PC-9 (cell line): ENCODE data around the gene MTPN. TPM values are rescaled to one million over a fixed set of nuclear protein-coding genes. Genes with fewer than 3 reads are reported as not detected.

Source experiments
- BruUV-seq: library from RNA; stranded (reverse); fragments of 400-500 nt; replicated peaks from 2 replicates; lab custom pipeline; 2021; lab: Mats Ljungman, UMichigan
- CTCF ChIA-PET: fragments of 300-600 bp; sonication (Branson Sonifier 250); formaldehyde crosslinking; loops from one replicate; lab custom pipeline; 2022; ENCODE audit warnings: antibody characterized with exemption; lab: Charles Lee
- POLR2A ChIA-PET: fragments of 300-600 bp; sonication (Branson Sonifier 250); formaldehyde crosslinking; loops from one replicate; lab custom pipeline; 2022; ENCODE audit warnings: antibody characterized with exemption; ENCODE audit not compliant: unreplicated experiment; lab: Charles Lee
- DNase-seq, 2 experiments: peaks; one replicate each; pipeline versions ENCODE4 v3.0.0 to v3.0.0-alpha.2; 2015 to 2022; ENCODE audit warnings: mixed read lengths in 1 of 2
- H2AFZ ChIP-seq: fragments of 200-600 bp; sonication (generic); 2 replicates; pipeline ENCODE4 v1.8.1; 2017; ENCODE audit warnings: antibody characterized with exemption
- H3F3A ChIP-seq: fragments of 200-600 bp; sonication (generic); 2 replicates; pipeline ENCODE4 v1.8.1; 2017; ENCODE audit warnings: antibody characterized with exemption, mild to moderate bottlenecking, low read depth; ENCODE audit not compliant: insufficient read depth
- H3K27ac ChIP-seq: fragments of 200-600 bp; sonication (generic); 2 replicates; pipeline ENCODE4 v1.6.1; 2016; ENCODE audit warnings: mixed run types
- H3K27me3 ChIP-seq: fragments of 200-600 bp; sonication (generic); 2 replicates; pipeline ENCODE4 v1.6.1; 2016; ENCODE audit warnings: low read depth, mixed run types; ENCODE audit not compliant: insufficient read depth
- H3K36me3 ChIP-seq: fragments of 200-600 bp; sonication (generic); 2 replicates; pipeline ENCODE4 v1.6.1; 2016; ENCODE audit warnings: low read depth, mixed run types
- H3K4me1 ChIP-seq: fragments of 200-600 bp; sonication (generic); replicated peaks from 2 replicates; pipeline ENCODE4 v1.6.1; 2016; ENCODE audit warnings: mixed run types; ENCODE audit not compliant: insufficient read depth
- H3K4me2 ChIP-seq: fragments of 200-600 bp; sonication (generic); 2 replicates; pipeline ENCODE4 v1.6.1; 2017; ENCODE audit warnings: mixed run types
- H3K4me3 ChIP-seq: fragments of 200-600 bp; sonication (generic); 2 replicates; pipeline ENCODE4 v1.6.1; 2016; ENCODE audit warnings: mixed run types
- H3K79me2 ChIP-seq: fragments of 200-600 bp; sonication (generic); 2 replicates; pipeline ENCODE4 v1.6.1; 2017; ENCODE audit warnings: low read depth, mixed run types
- H3K9me2 ChIP-seq: fragments of 200-600 bp; sonication (generic); 2 replicates; pipeline ENCODE4 v1.8.1; 2017; ENCODE audit warnings: mild to moderate bottlenecking; ENCODE audit not compliant: insufficient read depth
- H3K9me3 ChIP-seq: fragments of 200-600 bp; sonication (generic); 2 replicates; pipeline ENCODE4 v1.8.1; 2016; ENCODE audit warnings: low read depth; ENCODE audit not compliant: insufficient read depth
- H4K20me1 ChIP-seq: fragments of 200-600 bp; sonication (generic); 2 replicates; pipeline ENCODE4 v1.8.1; 2017; ENCODE audit not compliant: insufficient read depth
- EZH2 ChIP-seq: fragments of 200-600 bp; sonication (generic); IDR thresholded peaks from 2 replicates; pipeline ENCODE4 v1.8.0; 2017; ENCODE audit warnings: antibody characterized with exemption, low read depth
- intact Hi-C: fragments of 100-400 bp; cut with micrococcal nuclease; formaldehyde crosslinking; loops from one replicate; pipeline ENCODE4 v1.10.0; 2022; ENCODE audit not compliant: unreplicated experiment
- total RNA-seq: library from RNA; stranded (reverse); gene quantifications from 2 replicates; pipeline ENCODE4 v1.2.3, GENCODE V29; 2021
- TF ChIP-seq, protein P1 (sequence below): fragments of 200-600 bp; sonication (generic); conservative IDR thresholded peaks from 2 replicates; pipeline ENCODE4 v1.6.1; 2017; ENCODE audit warnings: mixed run types, antibody characterized with exemption, mild to moderate bottlenecking, moderate library complexity

Gene MTPN
- total RNA-seq, 1 experiment from 2014 or later = 212 TPM

- peaks cover 28% of the 10 kb centered on the region; the same call in 1 of the 2 replicates for H4K20me1 ChIP-seq
- no peak for DNase-seq
- peaks cover 23% of the 10 kb centered on the region for H3K79me2 ChIP-seq
- H3K9me2 ChIP-seq = no peaks in the 10 kb centered on the region
- no peak for TF ChIP-seq EZH2
- TF ChIP-seq, protein P1, sequence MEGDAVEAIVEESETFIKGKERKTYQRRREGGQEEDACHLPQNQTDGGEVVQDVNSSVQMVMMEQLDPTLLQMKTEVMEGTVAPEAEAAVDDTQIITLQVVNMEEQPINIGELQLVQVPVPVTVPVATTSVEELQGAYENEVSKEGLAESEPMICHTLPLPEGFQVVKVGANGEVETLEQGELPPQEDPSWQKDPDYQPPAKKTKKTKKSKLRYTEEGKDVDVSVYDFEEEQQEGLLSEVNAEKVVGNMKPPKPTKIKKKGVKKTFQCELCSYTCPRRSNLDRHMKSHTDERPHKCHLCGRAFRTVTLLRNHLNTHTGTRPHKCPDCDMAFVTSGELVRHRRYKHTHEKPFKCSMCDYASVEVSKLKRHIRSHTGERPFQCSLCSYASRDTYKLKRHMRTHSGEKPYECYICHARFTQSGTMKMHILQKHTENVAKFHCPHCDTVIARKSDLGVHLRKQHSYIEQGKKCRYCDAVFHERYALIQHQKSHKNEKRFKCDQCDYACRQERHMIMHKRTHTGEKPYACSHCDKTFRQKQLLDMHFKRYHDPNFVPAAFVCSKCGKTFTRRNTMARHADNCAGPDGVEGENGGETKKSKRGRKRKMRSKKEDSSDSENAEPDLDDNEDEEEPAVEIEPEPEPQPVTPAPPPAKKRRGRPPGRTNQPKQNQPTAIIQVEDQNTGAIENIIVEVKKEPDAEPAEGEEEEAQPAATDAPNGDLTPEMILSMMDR = no peak
- ChIA-PET CTCF (no interaction called here), POLR2A (no interaction called here)
- H3K4me2 ChIP-seq = no peak overlapping the region
- H3K9me3 ChIP-seq = no peaks in the 10 kb centered on the region; the same call in 1 of the 2 replicates
- H3K36me3 ChIP-seq = peaks cover 22% of the 10 kb centered on the region; the same call in 1 of the 2 replicates
- H2AFZ ChIP-seq = no peak overlapping the region
- H3F3A ChIP-seq = peaks cover 22% of the 10 kb centered on the region
- H3K27ac ChIP-seq = no peak overlapping the region
- intact Hi-C loops = no loop called here
- H3K27me3 ChIP-seq = no peaks in the 10 kb centered on the region
- H3K4me3 ChIP-seq = no peak overlapping the region
- BruUV-seq = no TSS peak
- peaks cover 24% of the 10 kb centered on the region for H3K4me1 ChIP-seq
These were observed 49.0 kb downstream of the MTPN start for GRCh38 chr7:135928136-135928535.

- H3F3A ChIP-seq = peaks cover 22% of the 10 kb centered on the region
- POLR2A ChIA-PET = interaction anchor here (0.5 to 0.6 kb wide), 2 partner anchors 12 to 179 kb away, joined by 8 to 15 read pairs; no protein-coding TSS in a partner anchor
These were observed 51.9 kb downstream of the MTPN start for GRCh38 chr7:135925210-135925609.

GRCh38 chr7:135924302-135924701 lies 52.9 kb downstream of the MTPN start:
- TF ChIP-seq EZH2 = no peak
- TF ChIP-seq, protein P1 = no peak
- Histone ChIP-seq H3K4me2 (peak overlapping the region; percentile 36), H3F3A (peaks cover 22% of the 10 kb centered on the region), H3K27me3 (no peaks in the 10 kb centered on the region), H3K9me2 (no peaks in the 10 kb centered on the region), H2AFZ (no peak overlapping the region), H3K4me1 (peaks cover 29% of the 10 kb centered on the region), H3K9me3 (no peaks in the 10 kb centered on the region; the same call in 1 of the 2 replicates), H3K79me2 (no peaks in the 10 kb centered on the region), H3K27ac (peak overlapping the region; percentile 75), H4K20me1 (0 out of 2 replicates have a peak, but pooled peaks cover 6% of the 10 kb centered on the region), H3K36me3 (peaks cover 20% of the 10 kb centered on the region; the same call in 1 of the 2 replicates), H3K4me3 (no peak overlapping the region)
- no peak for DNase-seq
- CTCF ChIA-PET = no interaction called here
- intact Hi-C loops = no loop called here
- no TSS peak for BruUV-seq
- POLR2A ChIA-PET = no interaction called here

More at GRCh38 chr7:135925210-135925609, 51.9 kb downstream of the MTPN start:
- no peak for DNase-seq
- intact Hi-C loops = no loop called here
- Histone ChIP-seq H3K9me3 (no peaks in the 10 kb centered on the region; the same call in 1 of the 2 replicates), H3K4me1 (peaks cover 29% of the 10 kb centered on the region), H3K36me3 (peaks cover 22% of the 10 kb centered on the region; the same call in 1 of the 2 replicates), H3K4me2 (no peak overlapping the region), H3K4me3 (no peak overlapping the region), H2AFZ (no peak overlapping the region), H3K79me2 (no peaks in the 10 kb centered on the region), H3K27me3 (no peaks in the 10 kb centered on the region), H3K9me2 (no peaks in the 10 kb centered on the region), H3K27ac (peak overlapping the region; percentile 75), H4K20me1 (0 out of 2 replicates have a peak, but pooled peaks cover 11% of the 10 kb centered on the region)
- TF ChIP-seq, protein P1 = no peak
- no peak for TF ChIP-seq EZH2
- CTCF ChIA-PET = interaction anchor here (0.6 kb wide), 1 partner anchor 143 kb away, joined by 6 read pairs; no protein-coding TSS in a partner anchor
- no TSS peak for BruUV-seq
